GM18511 (cell line): ENCODE data around the gene SYTL2.

Experiments used
- ATAC-seq: cut with Tn5 transposase; IDR thresholded peaks from one replicate; pipeline ENCODE4 v1.9.1; 2021; ENCODE audit warnings: mild to moderate bottlenecking, moderate library complexity; ENCODE audit not compliant: unreplicated experiment

SYTL2 gene

DNA sequence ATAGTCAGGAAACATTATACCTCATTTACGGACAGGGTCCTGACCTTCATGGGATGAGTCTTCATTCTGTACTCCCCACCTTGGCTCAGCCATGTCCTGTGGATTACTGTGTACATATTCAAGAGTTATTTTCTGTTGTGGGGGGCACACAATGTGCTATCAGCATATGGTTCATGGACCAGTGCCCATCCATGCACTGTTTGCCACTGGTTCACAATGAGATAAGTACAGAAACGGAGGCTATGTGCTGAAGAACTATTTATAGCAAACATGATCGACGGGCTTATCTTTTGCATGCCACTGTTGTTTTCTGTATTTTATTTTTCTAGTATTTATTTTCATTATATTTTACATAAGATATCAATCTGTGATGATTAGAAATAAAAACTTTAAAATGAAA, 68.6 kb downstream of the SYTL2 start:
- ATAC-seq: no peak

DNA sequence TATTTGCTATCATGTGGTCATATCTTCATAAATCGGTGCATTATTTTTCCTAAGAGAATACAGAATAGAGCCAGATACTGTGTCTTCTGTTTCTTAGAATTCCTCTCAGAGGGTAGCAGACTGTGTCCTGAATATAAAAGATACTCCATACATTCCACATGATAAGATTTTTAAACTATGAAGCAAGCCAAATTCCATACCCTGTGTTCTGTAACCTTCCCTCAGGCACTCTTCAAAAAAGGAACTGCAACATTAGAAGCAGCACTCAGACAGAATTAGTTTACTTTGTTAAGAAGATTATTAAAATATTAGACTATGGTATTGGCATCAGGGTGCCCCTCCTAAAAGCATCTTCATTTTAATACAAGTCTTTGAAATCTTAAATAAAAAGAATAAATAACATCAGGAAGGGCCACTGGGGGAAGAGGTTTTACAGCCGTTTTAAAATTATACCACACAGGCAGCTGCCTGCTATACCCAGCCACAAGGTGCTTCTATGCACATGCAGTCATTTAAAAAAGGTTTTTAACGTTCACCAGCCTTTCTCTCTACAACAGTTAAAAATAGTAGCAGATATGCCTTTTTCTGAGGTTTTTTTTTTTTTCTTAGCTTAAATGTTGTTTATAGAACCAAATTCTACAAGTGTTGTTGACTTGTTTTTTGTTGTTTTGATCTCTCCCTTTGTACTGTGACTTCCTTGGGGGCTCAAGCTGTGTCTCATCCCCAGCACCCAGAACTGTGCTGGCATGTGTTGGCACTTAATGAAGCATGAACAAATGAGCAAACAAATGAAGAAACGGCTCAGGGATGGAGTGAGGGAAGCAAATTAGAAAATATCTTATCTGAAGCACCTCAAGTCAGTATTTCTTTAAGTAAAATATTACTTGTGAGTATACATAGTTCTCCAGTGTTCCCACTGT, 70.2 kb downstream of the SYTL2 start:
- no peak for ATAC-seq

DNA sequence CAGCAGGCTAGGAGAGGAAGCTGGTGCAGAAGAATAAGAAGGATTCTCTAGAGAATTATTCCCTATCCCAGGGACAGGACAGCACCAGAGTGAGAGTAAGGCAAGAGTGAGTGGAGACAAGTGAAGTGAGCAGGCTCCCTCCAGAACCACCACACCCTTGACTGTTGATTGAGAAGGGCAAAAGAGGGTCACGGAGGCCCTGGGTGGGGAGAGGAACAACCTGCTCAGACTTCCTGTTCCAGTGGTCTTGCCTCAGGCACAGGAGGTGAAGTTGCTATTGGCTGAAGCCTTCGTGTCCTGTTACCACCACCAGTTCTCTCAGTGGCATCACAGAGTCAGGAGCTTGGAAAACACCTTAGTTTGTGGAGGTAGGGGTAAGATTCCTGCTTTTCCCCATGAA, 73.2 kb downstream of the SYTL2 start:
- ATAC-seq: no peak

DNA sequence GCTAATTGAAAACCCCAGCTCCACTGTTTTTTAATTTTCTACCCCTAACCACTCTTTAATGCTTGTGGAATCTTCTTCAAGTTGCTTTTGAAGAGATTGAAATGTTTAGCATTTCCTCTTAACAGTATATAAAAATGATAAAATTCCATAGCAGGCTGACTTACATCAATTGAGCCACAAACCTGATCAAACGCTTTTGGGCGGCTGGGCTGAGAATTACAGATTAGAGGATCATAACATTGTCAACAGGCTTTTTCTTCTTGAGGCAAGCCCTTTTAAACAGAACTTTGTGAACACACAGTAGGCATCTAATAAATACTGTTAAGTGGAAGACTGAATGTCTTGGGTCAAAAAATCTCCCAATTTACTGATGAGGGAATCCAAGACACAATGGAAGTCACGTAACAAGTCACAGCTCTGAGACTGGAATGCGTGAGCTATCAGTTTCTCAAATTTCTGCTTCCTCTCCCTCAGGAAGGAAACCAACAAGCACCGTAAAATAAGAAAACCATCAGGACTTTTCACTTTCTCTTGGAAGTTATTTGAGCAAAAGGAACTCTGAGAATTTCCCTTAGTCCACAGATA, 75.0 kb downstream of the SYTL2 start:
- no peak for ATAC-seq

DNA sequence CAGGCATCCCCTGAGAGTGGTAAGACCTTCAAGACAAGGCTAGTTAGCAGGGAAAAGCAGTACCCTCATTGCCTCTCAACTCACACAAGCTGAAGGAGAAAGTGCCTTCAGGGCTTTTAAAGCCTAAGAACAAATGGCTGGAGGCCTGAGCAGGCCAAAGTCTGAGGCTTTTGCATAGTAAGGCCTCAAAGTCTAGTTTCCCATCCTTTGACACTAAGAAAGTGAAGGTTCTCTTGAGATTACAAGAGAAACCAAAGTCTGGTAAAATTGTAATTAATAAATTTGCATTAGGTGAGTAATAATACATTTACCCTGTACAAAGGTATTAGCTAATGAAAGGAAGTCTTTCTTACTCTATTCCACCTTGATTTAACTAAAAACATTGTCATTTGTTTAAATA, 78.0 kb downstream of the SYTL2 start:
- ATAC-seq: peak; percentile 61

DNA sequence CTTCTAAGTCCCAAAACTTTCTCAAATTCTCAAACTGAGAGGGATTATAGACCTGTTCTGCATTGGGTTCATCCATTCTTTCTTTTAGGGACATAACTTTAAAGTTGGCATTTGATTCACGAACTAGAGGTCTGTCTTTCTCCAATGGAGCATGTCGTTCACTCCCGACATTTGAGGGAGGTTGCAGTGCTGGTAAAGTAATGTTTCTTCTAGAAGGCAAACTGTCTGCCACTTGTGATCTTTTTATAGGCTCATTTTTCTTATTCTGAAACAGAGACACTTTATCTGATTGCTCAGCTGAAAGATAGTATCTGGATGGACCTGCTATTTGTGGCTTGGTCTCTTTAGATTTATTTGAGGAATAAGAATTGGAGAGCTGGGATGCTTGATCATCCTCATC, 84.6 kb downstream of the SYTL2 start:
- ATAC-seq: no peak

DNA sequence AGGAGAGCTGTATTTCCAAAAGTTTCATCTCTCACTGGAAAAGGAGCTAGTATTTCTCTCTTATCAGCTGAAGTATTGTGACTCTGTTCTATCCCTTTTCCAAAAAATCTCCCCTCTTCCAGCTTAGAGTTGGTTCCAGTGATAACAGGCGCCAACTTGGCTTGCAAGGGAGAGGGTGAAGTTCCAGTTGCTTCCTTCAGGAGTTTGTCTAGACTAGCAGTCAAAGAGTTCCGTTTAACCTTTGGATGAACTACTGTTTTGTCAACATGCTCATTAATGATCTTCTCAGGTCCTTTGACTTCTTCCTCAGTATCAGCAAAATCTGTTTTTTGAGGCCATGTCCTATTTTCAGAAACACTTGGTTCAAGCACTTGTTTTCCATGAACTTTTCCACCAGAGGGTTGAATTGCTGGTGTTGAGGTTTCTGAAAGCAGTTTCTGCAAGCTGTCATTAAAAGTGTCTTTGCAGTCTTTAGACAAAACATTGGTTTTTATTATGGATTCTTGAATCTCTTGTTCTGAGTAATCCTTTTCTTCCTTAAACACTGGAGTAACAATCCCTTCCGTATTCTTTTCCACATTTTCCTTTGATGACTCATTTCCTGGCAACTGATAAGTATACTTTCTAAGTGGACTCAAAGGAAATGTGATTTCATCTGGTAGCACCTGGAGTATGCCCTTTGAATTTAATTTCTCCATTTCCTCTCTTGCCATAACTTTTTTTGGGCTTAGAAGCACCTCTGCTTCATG, 85.3 kb downstream of the SYTL2 start:
- ATAC-seq: no peak

DNA sequence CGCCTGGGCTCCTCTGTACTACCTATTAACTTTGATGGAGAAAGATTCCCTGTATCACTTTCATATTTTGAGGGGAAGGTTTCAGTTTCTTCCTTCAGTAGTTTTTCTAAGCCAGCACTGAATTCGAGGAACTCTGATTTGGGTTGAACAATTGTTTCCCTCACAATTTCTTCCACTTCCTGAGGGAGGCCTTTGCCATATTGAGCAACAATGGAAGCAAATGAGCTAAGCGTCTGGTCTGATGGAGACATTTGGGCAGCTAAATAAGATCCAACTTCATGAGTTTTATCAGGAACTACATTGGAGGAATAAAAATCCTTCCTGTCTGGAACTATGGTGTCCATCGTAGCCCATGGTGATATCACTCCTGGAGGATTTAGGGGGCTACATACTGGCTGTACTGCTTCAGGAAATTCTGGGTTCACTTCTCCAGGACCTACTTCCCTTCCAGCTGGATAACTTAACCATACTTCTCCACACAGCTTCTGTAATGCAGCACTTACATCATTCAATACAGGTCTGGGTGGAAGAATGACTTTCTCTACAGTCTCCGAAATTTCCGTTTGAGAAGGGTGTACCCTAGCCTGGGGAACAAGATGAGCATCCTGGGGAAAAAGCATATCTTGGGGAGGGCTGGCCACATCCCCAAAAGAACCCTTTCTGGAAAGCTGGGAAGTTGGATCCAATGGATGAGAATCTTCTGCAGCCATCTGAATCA, 86.0 kb downstream of the SYTL2 start:
- no peak for ATAC-seq

DNA sequence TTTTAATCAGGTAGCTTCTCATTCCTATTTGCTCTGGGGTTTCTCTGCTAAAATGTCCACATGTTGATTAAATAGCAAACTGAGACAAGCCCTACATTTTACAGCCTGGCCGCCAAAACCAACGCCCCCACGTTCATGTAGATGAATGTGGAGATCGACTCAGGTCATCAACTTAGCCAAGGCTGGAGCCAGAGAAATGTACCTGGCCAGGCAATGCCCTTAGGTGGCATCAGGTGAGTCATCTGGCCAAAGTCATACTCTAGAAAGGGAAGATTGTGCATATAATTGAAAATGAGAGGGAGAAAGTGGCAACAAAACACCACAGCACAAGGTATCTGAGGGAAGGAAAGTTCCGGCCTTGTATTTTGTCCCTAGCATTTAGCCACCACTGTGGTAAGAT, 87.9 kb downstream of the SYTL2 start:
- no peak for ATAC-seq

DNA sequence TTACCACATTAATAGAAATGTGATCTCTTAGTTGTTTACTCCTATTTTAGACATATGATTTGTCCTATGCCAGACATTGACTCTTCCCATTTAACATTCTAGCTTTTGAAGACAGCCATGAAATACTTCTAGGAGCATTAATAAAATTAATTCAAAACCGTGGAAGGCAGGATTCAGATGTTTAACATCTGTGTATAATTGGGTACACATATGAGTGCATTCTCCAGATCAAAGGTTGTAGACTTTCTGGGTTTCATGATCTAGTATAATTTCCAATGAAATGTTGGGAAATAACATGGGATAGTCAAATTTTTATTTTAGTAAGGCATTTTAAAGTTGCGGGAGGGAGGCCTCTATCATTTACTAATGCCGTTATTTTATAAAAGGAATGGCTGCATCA, 89.8 kb downstream of the SYTL2 start:
- ATAC-seq: no peak

DNA sequence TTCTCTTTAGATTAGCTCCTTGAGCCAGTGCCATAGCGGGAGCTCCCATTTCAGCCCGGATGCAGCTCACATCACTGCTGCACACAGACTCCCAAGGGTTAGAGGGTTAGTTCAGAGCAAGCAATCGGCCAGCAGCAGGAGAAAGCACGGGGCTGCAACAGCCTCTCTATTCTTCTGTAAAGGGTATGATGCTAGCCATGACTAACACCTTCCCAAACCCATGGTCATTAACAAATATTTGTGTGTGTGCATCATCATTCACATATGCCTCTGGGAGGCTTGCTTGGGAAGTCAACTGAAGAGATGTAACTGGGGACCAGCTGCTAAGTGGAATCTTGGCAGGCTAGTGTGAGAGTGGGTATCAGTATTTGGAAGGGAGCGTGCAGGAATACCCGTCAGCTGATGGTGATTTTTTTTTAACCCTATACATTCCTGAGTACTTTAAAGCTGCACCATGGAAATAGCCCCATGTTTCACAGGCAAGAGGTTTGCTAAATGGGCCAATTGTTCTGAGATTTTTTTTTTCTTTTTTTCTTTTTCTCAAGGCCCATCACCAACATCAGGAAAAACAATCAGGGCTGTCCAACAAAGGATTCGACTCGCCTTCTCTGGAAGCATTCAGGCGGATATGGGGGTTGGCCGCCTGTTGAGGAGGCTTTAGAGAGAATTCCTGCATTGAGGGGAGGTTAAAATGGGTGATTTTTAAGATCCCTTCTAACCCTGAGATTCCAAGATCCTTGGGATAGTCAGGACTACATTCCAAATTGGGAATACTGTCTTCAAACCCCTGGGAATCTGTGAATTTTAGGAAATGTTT, 91.7 kb downstream of the SYTL2 start:
- ATAC-seq: no peak

DNA sequence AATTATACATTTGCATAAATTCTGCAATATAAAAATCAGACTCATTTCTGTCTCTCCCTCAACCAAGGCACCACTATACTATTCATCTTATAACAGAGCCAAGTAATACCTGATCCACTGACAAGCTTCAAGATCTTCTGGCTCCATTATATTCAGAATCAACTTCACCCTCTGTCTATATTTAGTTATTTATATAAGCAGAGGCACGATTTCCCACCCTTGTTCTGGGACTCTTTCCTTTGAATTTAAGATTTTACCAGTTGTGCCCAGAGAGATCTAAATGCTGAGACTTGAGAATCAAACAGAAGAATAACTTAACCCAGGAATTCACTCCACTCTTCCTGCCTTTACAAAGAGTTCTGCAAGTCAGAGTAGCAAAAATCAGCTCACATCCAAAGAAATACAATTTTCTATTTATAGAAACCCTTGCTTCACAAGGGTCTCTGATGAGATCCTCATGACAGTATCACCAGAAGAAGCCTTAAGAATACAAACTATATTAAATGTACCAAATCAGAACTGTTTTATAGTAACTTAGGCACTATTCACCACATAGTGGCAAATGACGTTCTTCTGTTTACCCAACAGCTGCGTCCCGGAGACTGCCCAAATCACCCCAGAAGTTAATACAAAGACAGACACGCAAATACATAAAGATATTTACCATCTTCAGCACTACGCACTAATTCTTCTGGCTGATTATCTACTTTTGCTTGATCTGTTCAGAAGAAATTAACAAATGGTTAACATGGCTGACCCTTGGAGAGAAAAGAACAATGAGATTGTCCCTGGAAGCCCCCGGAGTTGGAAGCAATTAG, 92.6 kb downstream of the SYTL2 start:
- ATAC-seq: no peak

DNA sequence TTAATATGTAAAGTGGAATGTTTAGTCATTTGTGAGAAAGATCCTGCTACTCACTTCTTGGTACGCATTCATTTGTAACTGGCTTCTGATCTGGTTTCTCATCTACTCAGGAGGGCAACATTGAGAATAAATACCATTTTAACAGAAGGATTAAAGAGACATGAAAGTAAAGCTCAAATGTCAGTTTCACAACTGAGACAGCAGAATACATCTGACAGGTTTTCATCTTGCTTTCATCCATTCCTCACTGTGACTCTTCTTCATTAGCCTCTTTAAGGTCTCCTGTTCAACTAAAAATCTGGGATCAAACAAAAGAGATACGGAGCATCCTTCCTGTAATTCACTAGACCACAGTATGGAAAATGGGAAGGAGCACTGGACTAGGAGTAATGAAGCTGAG, 93.5 kb downstream of the SYTL2 start:
- no peak for ATAC-seq

DNA sequence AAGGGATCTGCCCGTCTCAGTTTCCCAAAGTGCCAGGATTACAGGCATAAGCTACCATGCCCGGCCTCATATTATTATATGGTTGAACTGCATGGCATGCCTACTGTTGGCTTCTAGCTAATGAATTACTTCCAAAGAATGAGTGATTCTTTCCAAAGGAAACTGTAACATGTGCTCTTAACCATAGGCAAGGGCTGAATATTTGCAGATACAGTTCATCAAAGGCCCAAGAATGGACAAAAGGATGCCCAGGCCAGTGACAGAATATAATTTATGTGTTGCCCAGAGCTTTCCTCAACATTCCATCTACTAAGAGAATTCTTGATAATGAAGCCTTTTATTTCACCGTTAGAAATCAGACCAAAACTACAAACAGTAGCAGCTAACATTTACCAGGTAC, 98.0 kb downstream of the SYTL2 start:
- no peak for ATAC-seq

DNA sequence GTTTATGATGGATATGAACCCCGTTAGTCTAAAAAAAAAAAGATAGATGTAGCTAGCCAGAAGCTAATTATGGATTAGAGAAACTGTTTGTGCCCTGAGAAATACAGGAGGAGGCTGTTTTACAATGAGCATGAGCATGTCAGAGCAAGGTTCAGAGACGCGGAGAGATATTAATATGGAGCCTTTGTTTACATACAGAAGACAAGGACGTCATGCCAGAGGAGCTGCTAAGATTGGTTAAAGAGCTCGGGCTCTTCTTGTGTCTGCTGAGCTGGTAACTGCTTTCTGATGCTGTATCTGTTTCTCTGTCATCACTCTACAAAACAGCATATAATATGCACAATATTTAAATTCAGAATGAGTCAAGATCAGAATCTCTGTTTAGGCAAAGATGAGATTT, 100.0 kb downstream of the SYTL2 start:
- no peak for ATAC-seq

DNA sequence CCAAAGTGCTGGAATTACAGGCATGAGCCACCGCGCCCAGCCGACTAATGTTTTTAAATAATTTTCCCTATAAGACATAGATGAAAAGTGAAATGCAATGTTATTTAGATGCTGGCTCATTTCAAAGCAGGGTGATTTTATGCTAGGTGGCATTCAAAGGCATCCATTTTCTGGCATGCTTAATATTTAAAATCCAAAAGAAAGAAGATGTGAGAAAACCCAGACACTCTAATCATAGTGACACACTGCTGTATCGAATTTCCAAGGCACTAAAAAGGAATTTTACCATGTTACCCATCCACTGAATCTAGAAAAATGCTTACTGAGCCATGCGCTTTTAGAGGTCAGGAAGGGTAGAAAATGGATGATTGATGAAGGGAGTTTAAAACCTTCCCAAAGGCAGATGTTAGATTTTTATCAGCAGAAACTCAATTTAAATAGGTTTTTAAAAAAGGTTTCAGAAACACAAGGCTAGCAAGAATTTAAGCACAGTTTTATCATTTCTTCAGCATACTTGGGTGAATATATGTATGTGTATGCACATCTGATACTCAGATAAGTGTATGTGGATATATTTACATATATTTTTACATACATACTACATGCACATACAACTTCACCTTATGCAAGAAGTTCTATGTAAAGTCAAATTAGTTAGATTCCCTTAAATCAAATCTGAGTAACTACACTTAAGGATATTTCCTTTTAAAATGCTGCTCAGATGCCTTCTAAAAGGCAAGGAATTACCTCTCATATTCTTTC, 100.8 kb downstream of the SYTL2 start:
- no peak for ATAC-seq

DNA sequence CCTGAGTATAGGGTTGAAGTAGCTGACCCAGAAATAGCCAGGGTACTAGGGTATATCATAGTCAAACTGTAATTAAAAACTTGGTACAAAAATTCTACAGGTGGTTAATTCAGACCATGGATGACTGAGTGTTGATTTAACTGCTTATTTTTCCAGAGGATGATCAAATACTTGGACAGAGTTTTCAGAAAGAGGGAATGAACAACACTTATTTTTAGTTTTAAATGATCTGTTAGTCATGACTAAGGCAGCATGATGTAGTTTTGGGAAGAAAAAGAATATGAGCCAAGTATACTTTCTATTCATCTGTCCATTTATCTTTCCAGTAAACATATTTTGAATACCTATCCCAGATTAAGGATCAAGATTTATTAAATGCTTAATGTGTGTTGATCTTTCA, 105.1 kb downstream of the SYTL2 start:
- no peak for ATAC-seq

DNA sequence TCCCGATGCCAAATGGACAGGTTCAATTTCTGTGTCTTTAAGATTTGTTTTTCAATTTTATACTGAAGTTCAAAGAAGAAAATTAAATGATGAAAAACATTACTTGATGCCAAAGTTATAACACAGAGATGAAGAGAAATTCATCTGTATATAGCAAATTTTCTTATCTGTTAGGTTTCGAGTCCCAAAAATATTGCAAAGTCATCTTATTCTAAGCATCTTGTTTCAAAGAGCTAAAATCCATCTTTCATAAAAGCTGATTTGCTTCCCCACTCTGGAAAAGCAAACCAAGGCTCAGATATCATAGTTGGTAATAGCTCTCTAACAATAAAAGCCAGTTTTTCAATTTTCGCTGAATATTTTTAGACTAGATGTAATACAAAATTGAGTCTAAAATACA, 106.0 kb downstream of the SYTL2 start:
- no peak for ATAC-seq
